PC-3 (cell line): ENCODE results near the gene RAI14. TPM values are rescaled to one million over a fixed set of nuclear protein-coding genes. Genes with fewer than 3 reads are reported as not detected.
"Not testable (repeated sequence)": the region's sequence is repeated elsewhere in the genome, so short reads cannot be mapped to it uniquely, and the experiment has no call there.

Experiments
- ATAC-seq: fragments of 200-7000 bp; cut with Tn5 transposase; 2 replicates; pipeline ENCODE4 v1.9.1; 2020; ENCODE audit warnings: mild to moderate bottlenecking, moderate library complexity
- BruUV-seq: library from RNA; stranded (reverse); fragments of 400-500 nt; replicated peaks from 2 replicates; lab custom pipeline; 2021; lab: Mats Ljungman, UMichigan
- CTCF ChIA-PET: fragments of 300-600 bp; sonication (Branson Sonifier 250); formaldehyde crosslinking; loops from one replicate; lab custom pipeline; 2022; ENCODE audit warnings: antibody characterized with exemption; lab: Charles Lee
- POLR2A ChIA-PET: fragments of 300-600 bp; sonication (Branson Sonifier 250); formaldehyde crosslinking; loops from one replicate; lab custom pipeline; 2022; ENCODE audit warnings: antibody characterized with exemption; ENCODE audit not compliant: unreplicated experiment; lab: Charles Lee
- DNase-seq: peaks from one replicate; pipeline ENCODE4 v3.0.0-alpha.2; 2015
- H2AFZ ChIP-seq: fragments of 300-600 bp; sonication (generic); 2 replicates; pipeline ENCODE4 v1.6.0; 2016; ENCODE audit warnings: antibody characterized with exemption, low read length
- H3F3A ChIP-seq: fragments of 300-600 bp; sonication (generic); one replicate; pipeline ENCODE4 v1.6.0; 2017; ENCODE audit warnings: antibody characterized with exemption, low read length, control low read depth, mild to moderate bottlenecking; ENCODE audit not compliant: unreplicated experiment
- H3K27ac ChIP-seq: fragments of 300-600 bp; sonication (generic); 2 replicates; pipeline ENCODE4 v1.5.1; 2016; ENCODE audit warnings: mild to moderate bottlenecking, low read length
- H3K27me3 ChIP-seq: fragments of 300-600 bp; sonication (generic); 2 replicates; pipeline ENCODE4 v1.6.1; 2016; ENCODE audit warnings: low read length, mixed read lengths
- H3K36me3 ChIP-seq: fragments of 300-600 bp; sonication (generic); 2 replicates; pipeline ENCODE4 v1.6.1; 2016; ENCODE audit warnings: low read depth, mixed run types, low read length, mixed read lengths
- H3K4me1 ChIP-seq: fragments of 300-600 bp; sonication (generic); 2 replicates; pipeline ENCODE4 v1.5.1; 2016; ENCODE audit warnings: low read length; ENCODE audit not compliant: insufficient read depth
- H3K4me2 ChIP-seq: fragments of 300-600 bp; sonication (generic); 2 replicates; pipeline ENCODE4 v1.6.0; 2016; ENCODE audit warnings: low read length
- H3K4me3 ChIP-seq: fragments of 300-600 bp; sonication (generic); 2 replicates; pipeline ENCODE4 v1.5.1; 2016; ENCODE audit warnings: mild to moderate bottlenecking, low read length, mixed read lengths
- H3K79me2 ChIP-seq: fragments of 300-600 bp; sonication (generic); 2 replicates; pipeline ENCODE4 v1.6.1; 2017; ENCODE audit warnings: low read length, mixed read lengths
- H3K9ac ChIP-seq: fragments of 300-600 bp; sonication (generic); 2 replicates; pipeline ENCODE4 v1.6.0; 2016; ENCODE audit warnings: mild to moderate bottlenecking, low read length
- H3K9me2 ChIP-seq: fragments of 300-600 bp; sonication (generic); replicated peaks from 2 replicates; pipeline ENCODE4 v1.6.1; 2016; ENCODE audit warnings: mixed run types, low read length, mixed read lengths
- H3K9me3 ChIP-seq: fragments of 300-600 bp; sonication (generic); 2 replicates; pipeline ENCODE4 v1.6.1; 2016; ENCODE audit warnings: low read length, mixed read lengths
- H4K20me1 ChIP-seq: fragments of 300-600 bp; sonication (generic); 2 replicates; pipeline ENCODE4 v1.6.1; 2016; ENCODE audit warnings: low read length, mixed read lengths
- CTCF ChIP-seq: fragments of 300-600 bp; sonication (generic); conservative IDR thresholded peaks from 2 replicates; pipeline ENCODE4 v1.5.1; 2017; ENCODE audit warnings: antibody characterized with exemption, low read depth, mild to moderate bottlenecking, low read length
- EZH2 ChIP-seq: fragments of 300-600 bp; sonication (generic); IDR thresholded peaks from one replicate; pipeline ENCODE4 v1.6.1; 2017; ENCODE audit warnings: antibody characterized with exemption, mild to moderate bottlenecking, low read length; ENCODE audit not compliant: unreplicated experiment
- EZH2phosphoT487 ChIP-seq: fragments of 300-600 bp; sonication (generic); IDR thresholded peaks from 2 replicates; pipeline ENCODE4 v1.6.1; 2018; ENCODE audit warnings: mild to moderate bottlenecking, antibody characterized with exemption, low read length, borderline replicate concordance
- intact Hi-C: fragments of 100-400 bp; cut with micrococcal nuclease; formaldehyde crosslinking; loops from 2 replicates; pipeline ENCODE4 v1.9.0; 2023
- total RNA-seq: library from RNA; depleted of rRNA; stranded (reverse); fragments of >200 nt; gene quantifications from 2 replicates; pipeline ENCODE4 v1.2.3, GENCODE V29; 2014

RAI14 gene
- total RNA-seq, 1 experiment from 2014 or later = 73.5 TPM

- no peak overlapping the region for H3K4me2 ChIP-seq
- ChIA-PET POLR2A (no interaction called here), CTCF (no interaction called here)
- no peaks in the 10 kb centered on the region for H3K9me2 ChIP-seq
- no peak overlapping the region for H2AFZ ChIP-seq
- no peak overlapping the region for H3K27ac ChIP-seq
- no TSS peak for BruUV-seq
- no peak for ATAC-seq
- H3K79me2 ChIP-seq = no peaks in the 10 kb centered on the region
- H3K4me3 ChIP-seq = no peak overlapping the region
- no peaks in the 10 kb centered on the region for H3K4me1 ChIP-seq
- no peaks in the 10 kb centered on the region for H3K36me3 ChIP-seq
- H3F3A ChIP-seq = no peaks in the 10 kb centered on the region
- no peaks in the 10 kb centered on the region for H4K20me1 ChIP-seq
- no peak overlapping the region for H3K9ac ChIP-seq
- intact Hi-C loops = no loop called here
- TF ChIP-seq EZH2 (no peak), EZH2phosphoT487 (no peak), CTCF (no peak)
- no peaks in the 10 kb centered on the region for H3K27me3 ChIP-seq
- DNase-seq = no peak
- H3K9me3 ChIP-seq = no peaks in the 10 kb centered on the region
These were observed 119.8 kb downstream of the RAI14 start for GRCh38 chr5:34775886-34776285.

- DNase-seq (no peak), ATAC-seq (no peak)
- Histone ChIP-seq H3K9me3 (no peaks in the 10 kb centered on the region), H4K20me1 (no peaks in the 10 kb centered on the region), H3K4me2 (no peak overlapping the region), H3K9me2 (no peaks in the 10 kb centered on the region), H3K4me1 (no peaks in the 10 kb centered on the region), H3K9ac (no peak overlapping the region), H3F3A (no peaks in the 10 kb centered on the region), H3K27ac (no peak overlapping the region), H3K36me3 (peaks cover 6% of the 10 kb centered on the region; the same call in 1 of the 2 replicates), H3K79me2 (no peaks in the 10 kb centered on the region), H2AFZ (no peak overlapping the region), H3K4me3 (no peak overlapping the region), H3K27me3 (no peaks in the 10 kb centered on the region)
- intact Hi-C loops = no loop called here
- TF ChIP-seq EZH2 = no peak
- no peak for TF ChIP-seq EZH2phosphoT487
- no peak for TF ChIP-seq CTCF
- CTCF ChIA-PET = no interaction called here
- no TSS peak for BruUV-seq
- POLR2A ChIA-PET = no interaction called here
These were observed 122.1 kb downstream of the RAI14 start for GRCh38 chr5:34778091-34778850.

GRCh38 chr5:34783892-34784291 lies 127.8 kb downstream of the RAI14 start:
- not testable (repeated sequence) for DNase-seq

More at GRCh38 chr5:34783892-34784291, 127.8 kb downstream of the RAI14 start:
- H4K20me1 ChIP-seq, H3K9me2 ChIP-seq, POLR2A ChIA-PET, BruUV-seq, H3K4me1 ChIP-seq, H3K4me3 ChIP-seq, H3K9me3 ChIP-seq, H3K4me2 ChIP-seq, ATAC-seq, H2AFZ ChIP-seq, intact Hi-C loops, H3K36me3 ChIP-seq, H3K27ac ChIP-seq, H3K9ac ChIP-seq, H3K27me3 ChIP-seq, H3F3A ChIP-seq, CTCF ChIA-PET, H3K79me2 ChIP-seq: not testable (repeated sequence)
